ENCODE data around the gene ZNF280D. TPM values are rescaled to one million over a fixed set of nuclear protein-coding genes. Genes with fewer than 3 reads are reported as not detected.

Gene ZNF280D
- total RNA-seq, 1 experiment from 2014 or later: 25.3 TPM

- RAD21 ChIA-PET (ENCODE audit: low non-redundant PET in 1 of 2, low total read pairs in 2 of 2, uncharacterized antibody in 2 of 2, unreplicated experiment in 2 of 2): no interaction called here
- no peaks in the 10 kb centered on the region for H3K9me2 ChIP-seq (ENCODE audit: insufficient read depth)
- H3K79me2 ChIP-seq (ENCODE audit: insufficient read depth, low read length): no peaks in the 10 kb centered on the region
- POLR2A ChIA-PET: no interaction called here
- CTCF ChIA-PET: no interaction called here
- H3K4me1 ChIP-seq (ENCODE audit: control insufficient read depth in 1 of 2, insufficient read depth in 2 of 2, low read length in 2 of 2): no peaks in the 10 kb centered on the region
- H4K20me1 ChIP-seq (ENCODE audit: insufficient read depth): no peaks in the 10 kb centered on the region
- no TSS peak for BruUV-seq (replicated peaks)
- H3K27ac ChIP-seq (ENCODE audit: low read depth, low read length): no peak overlapping the region
- no peaks in the 10 kb centered on the region for H3K9me3 ChIP-seq (ENCODE audit: control insufficient read depth in 1 of 2, insufficient read depth in 1 of 2, low read depth in 1 of 2, low read length in 2 of 2)
- no peak overlapping the region for H3K9ac ChIP-seq (ENCODE audit: low read length)
- no peak overlapping the region for H3K4me3 ChIP-seq (replicated peaks in 1 of 2; ENCODE audit: low read depth in 1 of 2, low read length in 2 of 2)
- TF ChIP-seq SP1 (IDR thresholded peaks at IDR 0.05; ENCODE audit: low read depth) (no peak), TCF7L2 (IDR thresholded peaks at IDR 0.05; ENCODE audit: borderline replicate concordance, extremely low read depth, insufficient read depth, insufficient read length) (no peak), ZFX (IDR thresholded peaks at IDR 0.05) (no peak), CTCF (IDR thresholded peaks at IDR 0.05 in 2 of 3, conservative IDR thresholded peaks at IDR 0.05 in 1 of 3; ENCODE audit: borderline replicate concordance in 1 of 3, insufficient read depth in 1 of 3, low read depth in 2 of 3, low read length in 2 of 3) (no peak), CBX3 (IDR thresholded peaks at IDR 0.05; ENCODE audit: low read depth) (no peak), ATF3 (IDR thresholded peaks at IDR 0.05) (no peak), EGR1 (IDR thresholded peaks at IDR 0.05; ENCODE audit: low read depth) (no peak), JUND (IDR thresholded peaks at IDR 0.05) (no peak), REST (IDR thresholded peaks at IDR 0.05; ENCODE audit: low read depth) (no peak), POLR2A (IDR thresholded peaks at IDR 0.05; ENCODE audit: borderline replicate concordance, extremely low read depth, insufficient read depth, insufficient read length) (no peak), ELF1 (IDR thresholded peaks at IDR 0.05; ENCODE audit: borderline replicate concordance, low read depth) (no peak), SRF (IDR thresholded peaks at IDR 0.05; ENCODE audit: low read depth) (no peak), RAD21 (IDR thresholded peaks at IDR 0.05; ENCODE audit: low read depth) (no peak), FOSL1 (IDR thresholded peaks at IDR 0.05; ENCODE audit: low read depth) (no peak), ZBTB33 (IDR thresholded peaks at IDR 0.05; ENCODE audit: extremely low read depth, insufficient replicate concordance, low read length) (no peak), ZNF274 (IDR thresholded peaks at IDR 0.05; ENCODE audit: low read depth, low read length) (no peak), EZH2 (IDR thresholded peaks at IDR 0.05) (no peak), CEBPB (IDR thresholded peaks at IDR 0.05; ENCODE audit: low read depth) (no peak)
- H2AFZ ChIP-seq (ENCODE audit: low read depth, low read length, poor library complexity, severe bottlenecking): no peak overlapping the region
- H3K4me2 ChIP-seq (ENCODE audit: low read length): no peak overlapping the region
- ATAC-seq (no peak), DNase-seq (ENCODE audit: low read depth, low spot score) (no peak)
- intact Hi-C loops (cut with micrococcal nuclease): no loop called here
- no peaks in the 10 kb centered on the region; a peak in 1 of 4 replicates for H3K36me3 ChIP-seq (ENCODE audit: control insufficient read depth in 1 of 2, insufficient read depth in 2 of 2, low read length in 2 of 2)
- no peaks in the 10 kb centered on the region for H3K27me3 ChIP-seq (ENCODE audit: insufficient read depth, low read length)
These were observed 79.1 kb downstream of the ZNF280D start for GRCh38 chr15:56654216-56654615.
